ENCODE data around the gene SLC25A13.

The SLC25A13 gene

DNA sequence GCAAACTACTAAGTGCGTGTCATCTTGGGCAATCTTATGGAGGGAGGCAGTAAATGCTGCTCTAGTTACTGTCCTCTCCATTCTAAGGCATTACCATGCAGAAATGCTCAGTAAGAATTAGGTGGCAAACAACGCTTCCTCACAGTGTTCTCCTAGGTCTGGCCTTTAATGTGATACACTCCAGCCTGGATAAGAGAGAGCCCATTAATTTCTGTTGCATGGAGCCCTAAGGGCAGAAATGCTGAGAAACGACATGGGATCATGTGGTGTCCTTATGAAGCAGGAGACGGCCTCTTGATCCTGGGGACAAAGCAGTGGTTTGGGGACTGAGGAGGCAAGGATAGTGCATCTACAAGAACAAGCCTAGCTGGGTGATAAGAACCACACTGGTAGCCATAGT is 44.0 kb downstream of the SLC25A13 start:
- no peak for DNase-seq
- H3K9me3 Mint-ChIP-seq = peaks cover 22% of the 10 kb centered on the region
- TF ChIP-seq, protein P1, sequence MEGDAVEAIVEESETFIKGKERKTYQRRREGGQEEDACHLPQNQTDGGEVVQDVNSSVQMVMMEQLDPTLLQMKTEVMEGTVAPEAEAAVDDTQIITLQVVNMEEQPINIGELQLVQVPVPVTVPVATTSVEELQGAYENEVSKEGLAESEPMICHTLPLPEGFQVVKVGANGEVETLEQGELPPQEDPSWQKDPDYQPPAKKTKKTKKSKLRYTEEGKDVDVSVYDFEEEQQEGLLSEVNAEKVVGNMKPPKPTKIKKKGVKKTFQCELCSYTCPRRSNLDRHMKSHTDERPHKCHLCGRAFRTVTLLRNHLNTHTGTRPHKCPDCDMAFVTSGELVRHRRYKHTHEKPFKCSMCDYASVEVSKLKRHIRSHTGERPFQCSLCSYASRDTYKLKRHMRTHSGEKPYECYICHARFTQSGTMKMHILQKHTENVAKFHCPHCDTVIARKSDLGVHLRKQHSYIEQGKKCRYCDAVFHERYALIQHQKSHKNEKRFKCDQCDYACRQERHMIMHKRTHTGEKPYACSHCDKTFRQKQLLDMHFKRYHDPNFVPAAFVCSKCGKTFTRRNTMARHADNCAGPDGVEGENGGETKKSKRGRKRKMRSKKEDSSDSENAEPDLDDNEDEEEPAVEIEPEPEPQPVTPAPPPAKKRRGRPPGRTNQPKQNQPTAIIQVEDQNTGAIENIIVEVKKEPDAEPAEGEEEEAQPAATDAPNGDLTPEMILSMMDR (IDR thresholded peaks at IDR 0.05) = no peak
- H3K4me1 Mint-ChIP-seq = peaks cover 4% of the 10 kb centered on the region
- no peaks in the 10 kb centered on the region for H3K27me3 Mint-ChIP-seq (ENCODE audit: low read depth, poor library complexity)
- peaks cover 50% of the 10 kb centered on the region for H3K36me3 Mint-ChIP-seq (ENCODE audit: low read depth)
- no peak overlapping the region for H3K27ac Mint-ChIP-seq
- H3K4me3 Mint-ChIP-seq = no peak overlapping the region

DNA sequence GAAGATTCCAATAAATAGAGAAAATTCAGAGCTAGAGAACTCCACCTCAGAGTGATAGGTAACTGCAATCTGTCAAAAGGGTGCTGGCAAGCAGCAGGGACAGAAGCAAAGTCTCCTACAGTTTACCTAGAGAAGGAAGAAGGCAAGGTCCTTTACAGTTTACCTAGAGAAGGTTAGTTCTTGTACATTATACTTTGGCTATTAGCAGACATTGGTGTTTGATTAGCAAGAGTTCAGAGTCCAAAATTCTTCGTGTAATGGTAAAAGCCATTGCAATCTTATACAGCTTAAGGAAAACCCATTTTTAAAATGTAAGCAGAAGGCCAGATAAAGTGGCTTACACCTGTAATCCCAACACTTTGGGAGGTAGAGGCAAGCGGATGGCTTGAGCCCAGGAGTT is 45.9 kb downstream of the SLC25A13 start:
- no peak overlapping the region for H3K4me3 Mint-ChIP-seq
- H3K9me3 Mint-ChIP-seq = peaks cover 24% of the 10 kb centered on the region
- no peaks in the 10 kb centered on the region for H3K27me3 Mint-ChIP-seq (ENCODE audit: low read depth, poor library complexity)
- H3K27ac Mint-ChIP-seq = peak overlapping the region; percentile 62
- H3K4me1 Mint-ChIP-seq = peaks cover 4% of the 10 kb centered on the region
- H3K36me3 Mint-ChIP-seq (ENCODE audit: low read depth) = peaks cover 66% of the 10 kb centered on the region
- TF ChIP-seq, protein P1 (IDR thresholded peaks at IDR 0.05) = no peak
- DNase-seq = no peak

DNA sequence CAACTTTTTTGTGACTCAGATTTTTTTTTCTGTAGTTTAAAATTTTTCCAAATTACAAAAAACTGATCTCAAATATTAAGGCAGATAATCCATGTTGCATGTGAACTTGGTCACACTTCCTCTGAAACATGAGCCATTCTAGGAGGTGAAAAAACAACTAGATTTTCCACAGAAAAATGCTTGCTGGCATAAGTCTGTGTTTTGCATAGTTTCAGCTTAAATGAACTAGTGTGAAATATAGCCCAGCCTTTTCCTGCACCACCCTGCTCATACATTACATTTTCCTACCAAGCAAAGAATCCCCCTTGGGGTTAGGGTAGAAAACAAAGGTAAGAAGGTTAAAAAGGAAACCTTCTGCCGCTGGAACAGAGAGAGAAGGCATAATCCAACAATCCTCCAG is 48.2 kb downstream of the SLC25A13 start:
- Mint-ChIP-seq H3K27me3 (ENCODE audit: low read depth, poor library complexity) (no peaks in the 10 kb centered on the region), H3K9me3 (peaks cover 28% of the 10 kb centered on the region), H3K36me3 (ENCODE audit: low read depth) (peaks cover 72% of the 10 kb centered on the region), H3K27ac (no peak overlapping the region), H3K4me3 (no peak overlapping the region), H3K4me1 (no peaks in the 10 kb centered on the region)
- no peak for DNase-seq
- TF ChIP-seq, protein P1 (IDR thresholded peaks at IDR 0.05) = no peak

DNA sequence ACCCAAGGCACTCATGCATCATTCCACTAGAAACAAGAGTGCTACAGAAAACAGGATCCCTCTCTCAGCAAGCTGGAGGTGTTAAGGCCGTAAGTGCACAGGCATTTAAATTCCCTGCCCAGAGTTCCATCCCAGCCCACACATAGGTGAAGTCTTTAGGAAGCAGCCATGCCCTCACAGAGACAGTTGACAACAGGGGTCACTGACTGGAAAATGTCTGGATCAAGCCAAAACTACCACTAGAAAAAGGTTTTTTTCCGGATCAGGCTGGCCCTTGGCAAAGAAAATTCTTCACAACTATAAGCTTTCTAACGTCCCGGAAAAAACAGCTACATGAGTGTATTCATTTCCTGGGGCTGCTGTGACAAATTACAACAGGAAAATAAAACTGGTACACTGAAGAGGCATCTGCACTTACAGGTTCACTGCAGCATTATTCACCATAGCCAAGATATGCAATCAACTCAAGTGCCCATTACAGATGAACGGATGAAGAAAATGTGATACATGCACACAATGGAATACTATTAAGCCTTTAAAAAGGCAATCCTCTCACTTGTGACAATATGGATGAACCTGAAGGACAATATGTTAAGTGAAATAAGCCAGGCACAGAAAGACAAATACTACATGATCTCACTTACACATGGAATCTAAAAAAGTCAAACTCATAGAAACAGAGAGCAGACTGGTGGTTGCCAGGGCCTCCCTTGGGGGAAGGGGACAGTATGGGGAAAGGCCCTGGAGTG is 52.5 kb downstream of the SLC25A13 start:
- Mint-ChIP-seq H3K4me3 (no peak overlapping the region), H3K4me1 (no peaks in the 10 kb centered on the region), H3K36me3 (ENCODE audit: low read depth) (peaks cover 82% of the 10 kb centered on the region), H3K9me3 (peaks cover 16% of the 10 kb centered on the region), H3K27ac (no peak overlapping the region), H3K27me3 (ENCODE audit: low read depth, poor library complexity) (no peaks in the 10 kb centered on the region)
- TF ChIP-seq, protein P1 (IDR thresholded peaks at IDR 0.05) = no peak
- no peak for DNase-seq

DNA sequence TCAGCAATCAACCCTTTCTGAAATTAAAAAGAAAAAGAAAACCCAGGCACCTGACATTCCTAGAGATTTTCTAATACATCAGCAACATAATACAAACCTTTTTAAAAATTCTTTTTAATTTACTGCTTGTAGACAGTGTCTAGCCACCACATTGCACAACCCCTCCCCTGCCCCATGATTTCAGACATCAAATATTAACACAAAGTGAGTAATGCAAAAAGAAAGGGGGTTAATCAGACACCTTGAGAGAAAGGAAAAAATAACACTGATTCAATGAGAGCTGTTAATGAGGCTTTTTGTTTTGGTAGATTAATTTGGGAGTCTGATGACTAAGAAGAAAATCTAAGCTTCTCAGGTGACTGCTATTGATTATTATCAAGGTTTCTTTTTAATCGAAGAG is 55.3 kb downstream of the SLC25A13 start:
- H3K36me3 Mint-ChIP-seq (ENCODE audit: low read depth) = peaks cover 72% of the 10 kb centered on the region
- peaks cover 4% of the 10 kb centered on the region for H3K9me3 Mint-ChIP-seq
- no peaks in the 10 kb centered on the region for H3K27me3 Mint-ChIP-seq (ENCODE audit: low read depth, poor library complexity)
- no peaks in the 10 kb centered on the region for H3K4me1 Mint-ChIP-seq
- no peak overlapping the region for H3K4me3 Mint-ChIP-seq
- DNase-seq = no peak
- no peak overlapping the region for H3K27ac Mint-ChIP-seq
- TF ChIP-seq, protein P1 (IDR thresholded peaks at IDR 0.05) = no peak

DNA sequence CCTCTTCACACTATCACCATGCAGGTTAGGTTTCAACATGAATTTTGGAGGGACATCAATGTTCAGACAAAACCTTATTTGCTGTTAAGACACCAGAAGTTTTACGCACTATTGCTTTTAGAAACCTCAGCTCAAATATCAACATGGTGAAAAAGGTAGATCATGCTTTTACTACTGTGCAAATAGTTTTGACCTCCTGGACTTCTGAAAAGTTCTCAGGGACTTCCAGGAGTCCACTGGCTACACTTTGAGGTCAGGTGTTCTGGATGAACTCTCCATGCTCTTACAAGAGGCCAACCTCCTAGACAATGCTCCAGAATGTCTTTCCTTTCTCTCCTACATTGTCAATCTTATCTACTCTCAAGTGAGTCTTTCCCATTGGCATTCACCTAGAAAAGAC is 55.9 kb downstream of the SLC25A13 start:
- Mint-ChIP-seq H3K4me3 (no peak overlapping the region), H3K36me3 (ENCODE audit: low read depth) (peaks cover 67% of the 10 kb centered on the region), H3K27ac (no peak overlapping the region), H3K27me3 (ENCODE audit: low read depth, poor library complexity) (no peaks in the 10 kb centered on the region), H3K9me3 (peaks cover 4% of the 10 kb centered on the region), H3K4me1 (no peaks in the 10 kb centered on the region)
- TF ChIP-seq, protein P1 (IDR thresholded peaks at IDR 0.05) = no peak
- DNase-seq = no peak

Data from nephron progenitor cell (in vitro differentiated cells).